Stimulated activated CD8-positive, alpha-beta memory T cell treated with anti-CD3 and anti-CD28 coated beads, Interleukin-12 subunit alpha, Interleukin-12 subunit beta, amount 100 ng/mL, for 24 hours (primary cell): ENCODE data around the gene SRGAP3.
A peak's percentile ranks its signal among the peaks of the same experiment; 100 is the strongest.

ENCODE experiments used
- DNase-seq: peaks from one replicate; pipeline ENCODE4 v3.0.0-alpha.2; 2020; ENCODE audit errors: extremely low read depth

The SRGAP3 gene

GRCh38 chr3:8968375-8968882 is 281.0 kb downstream of the SRGAP3 start:
- no peak for DNase-seq

- no peak for DNase-seq
Observed at GRCh38 chr3:8967553-8967952, 281.9 kb downstream of the SRGAP3 start.

GRCh38 chr3:8966820-8967348 is 282.6 kb downstream of the SRGAP3 start:
- DNase-seq: no peak

GRCh38 chr3:8966150-8966819 is 283.2 kb downstream of the SRGAP3 start:
- DNase-seq: no peak

- no peak for DNase-seq
Observed at GRCh38 chr3:8964436-8965370, 284.7 kb downstream of the SRGAP3 start.

GRCh38 chr3:8963137-8963853 is 286.2 kb downstream of the SRGAP3 start, which contains the start of gene RAD18:
RAD18 (minus strand) TSS chr3:8963472; CDS start chr3:8963385, 87 bp downstream.
- peak; percentile 81 for DNase-seq

- DNase-seq: no peak
Observed at GRCh38 chr3:8962226-8962861, 287.1 kb downstream of the SRGAP3 start.

- DNase-seq: no peak
Observed at GRCh38 chr3:8959668-8960067, 289.8 kb downstream of the SRGAP3 start.

GRCh38 chr3:8954938-8955763 is 294.3 kb downstream of the SRGAP3 start:
- no peak for DNase-seq

- no peak for DNase-seq
Observed at GRCh38 chr3:8953313-8953712, 296.1 kb downstream of the SRGAP3 start.

- DNase-seq: no peak
Observed at GRCh38 chr3:8952130-8952529, 297.3 kb downstream of the SRGAP3 start.

GRCh38 chr3:8945890-8946600 is 303.4 kb downstream of the SRGAP3 start:
- DNase-seq: no peak

GRCh38 chr3:8942746-8943488 is 306.5 kb downstream of the SRGAP3 start:
- DNase-seq: no peak

GRCh38 chr3:8942115-8942514 is 307.3 kb downstream of the SRGAP3 start:
- DNase-seq: no peak

- no peak for DNase-seq
Observed at GRCh38 chr3:8938021-8938420, 311.4 kb downstream of the SRGAP3 start.

- no peak for DNase-seq
Observed at GRCh38 chr3:8937064-8938020, 312.1 kb downstream of the SRGAP3 start.

GRCh38 chr3:8932507-8932906 is 316.9 kb downstream of the SRGAP3 start:
- no peak for DNase-seq

GRCh38 chr3:8931342-8931741 is 318.1 kb downstream of the SRGAP3 start:
- no peak for DNase-seq
